ENCODE data around the gene RCC1. TPM values are rescaled to one million over a fixed set of nuclear protein-coding genes. Genes with fewer than 3 reads are reported as not detected.

Gene RCC1
- total and polyA plus RNA-seq, 4 donors, result 2.2 to 21.8 (median 18.5) TPM

GRCh38 chr1:28456078-28456477, 49.8 kb upstream of the RCC1 start:
- H3K27me3 ChIP-seq (ENCODE audit: control insufficient read depth in 4 of 4, insufficient read depth in 4 of 4, low read length in 3 of 4), result no peaks in the 10 kb centered on the region
- peaks cover 0 to 9% (median 4%) of the 10 kb centered on the region in 4 donors for H3K36me3 ChIP-seq (ENCODE audit: control insufficient read depth in 4 of 4, insufficient read depth in 3 of 4, low read depth in 1 of 4, low read length in 3 of 4)
- no peaks in the 10 kb centered on the region for H3K4me1 ChIP-seq (ENCODE audit: control insufficient read depth in 4 of 4, insufficient read depth in 4 of 4, low read length in 3 of 4)
- H3K27ac ChIP-seq (ENCODE audit: low read depth in 1 of 2, low read length in 2 of 2), result no peak overlapping the region
- WGBS, result 75% methylated on average over 5 of the region's 5 CpGs
- H3K9me3 ChIP-seq (ENCODE audit: control insufficient read depth in 4 of 4, low read length in 3 of 4), result no peaks in the 10 kb centered on the region
- no peak overlapping the region for H3K9ac ChIP-seq (ENCODE audit: low read depth in 1 of 2, low read length in 2 of 2)
- no peak overlapping the region for H3K4me3 ChIP-seq (ENCODE audit: low read depth in 1 of 3, low read length in 3 of 3)
- TF ChIP-seq, protein P1, sequence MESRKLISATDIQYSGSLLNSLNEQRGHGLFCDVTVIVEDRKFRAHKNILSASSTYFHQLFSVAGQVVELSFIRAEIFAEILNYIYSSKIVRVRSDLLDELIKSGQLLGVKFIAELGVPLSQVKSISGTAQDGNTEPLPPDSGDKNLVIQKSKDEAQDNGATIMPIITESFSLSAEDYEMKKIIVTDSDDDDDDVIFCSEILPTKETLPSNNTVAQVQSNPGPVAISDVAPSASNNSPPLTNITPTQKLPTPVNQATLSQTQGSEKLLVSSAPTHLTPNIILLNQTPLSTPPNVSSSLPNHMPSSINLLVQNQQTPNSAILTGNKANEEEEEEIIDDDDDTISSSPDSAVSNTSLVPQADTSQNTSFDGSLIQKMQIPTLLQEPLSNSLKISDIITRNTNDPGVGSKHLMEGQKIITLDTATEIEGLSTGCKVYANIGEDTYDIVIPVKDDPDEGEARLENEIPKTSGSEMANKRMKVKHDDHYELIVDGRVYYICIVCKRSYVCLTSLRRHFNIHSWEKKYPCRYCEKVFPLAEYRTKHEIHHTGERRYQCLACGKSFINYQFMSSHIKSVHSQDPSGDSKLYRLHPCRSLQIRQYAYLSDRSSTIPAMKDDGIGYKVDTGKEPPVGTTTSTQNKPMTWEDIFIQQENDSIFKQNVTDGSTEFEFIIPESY (IDR thresholded peaks at IDR 0.05), result no peak
- TF ChIP-seq REST (IDR thresholded peaks at IDR 0.05) (no peak), EGR1 (IDR thresholded peaks at IDR 0.05; ENCODE audit: low read depth in 2 of 2) (no peak), JUND (IDR thresholded peaks at IDR 0.05) (no peak), HNF4A (conservative IDR thresholded peaks at IDR 0.05) (no peak), YY1 (IDR thresholded peaks at IDR 0.05) (no peak), FOXA2 (IDR thresholded peaks at IDR 0.05) (no peak), HNF4G (IDR thresholded peaks at IDR 0.05) (no peak), GABPA (IDR thresholded peaks at IDR 0.05 in 1 of 2, conservative IDR thresholded peaks at IDR 0.05 in 1 of 2) (no peak), MAX (IDR thresholded peaks at IDR 0.05) (no peak), TAF1 (conservative IDR thresholded peaks at IDR 0.05) (no peak), FOXA1 (IDR thresholded peaks at IDR 0.05) (no peak), RAD21 (IDR thresholded peaks at IDR 0.05) (no peak), SP1 (IDR thresholded peaks at IDR 0.05) (no peak), NR2F2 (IDR thresholded peaks at IDR 0.05) (no peak), RXRA (IDR thresholded peaks at IDR 0.05) (no peak)
- TF ChIP-seq, protein P2, sequence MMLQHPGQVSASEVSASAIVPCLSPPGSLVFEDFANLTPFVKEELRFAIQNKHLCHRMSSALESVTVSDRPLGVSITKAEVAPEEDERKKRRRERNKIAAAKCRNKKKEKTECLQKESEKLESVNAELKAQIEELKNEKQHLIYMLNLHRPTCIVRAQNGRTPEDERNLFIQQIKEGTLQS (IDR thresholded peaks at IDR 0.05), result no peak
- TF ChIP-seq, protein P3, sequence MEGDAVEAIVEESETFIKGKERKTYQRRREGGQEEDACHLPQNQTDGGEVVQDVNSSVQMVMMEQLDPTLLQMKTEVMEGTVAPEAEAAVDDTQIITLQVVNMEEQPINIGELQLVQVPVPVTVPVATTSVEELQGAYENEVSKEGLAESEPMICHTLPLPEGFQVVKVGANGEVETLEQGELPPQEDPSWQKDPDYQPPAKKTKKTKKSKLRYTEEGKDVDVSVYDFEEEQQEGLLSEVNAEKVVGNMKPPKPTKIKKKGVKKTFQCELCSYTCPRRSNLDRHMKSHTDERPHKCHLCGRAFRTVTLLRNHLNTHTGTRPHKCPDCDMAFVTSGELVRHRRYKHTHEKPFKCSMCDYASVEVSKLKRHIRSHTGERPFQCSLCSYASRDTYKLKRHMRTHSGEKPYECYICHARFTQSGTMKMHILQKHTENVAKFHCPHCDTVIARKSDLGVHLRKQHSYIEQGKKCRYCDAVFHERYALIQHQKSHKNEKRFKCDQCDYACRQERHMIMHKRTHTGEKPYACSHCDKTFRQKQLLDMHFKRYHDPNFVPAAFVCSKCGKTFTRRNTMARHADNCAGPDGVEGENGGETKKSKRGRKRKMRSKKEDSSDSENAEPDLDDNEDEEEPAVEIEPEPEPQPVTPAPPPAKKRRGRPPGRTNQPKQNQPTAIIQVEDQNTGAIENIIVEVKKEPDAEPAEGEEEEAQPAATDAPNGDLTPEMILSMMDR (IDR thresholded peaks at IDR 0.05; ENCODE audit: low read depth, low read length, missing input control), result no peak
- no peak for DNase-seq (ENCODE audit: low spot score)

Data from liver (tissue), 9 donors.